CD4-positive, alpha-beta T cell treated with Interferon alpha-2 for 1 hour (primary cell): Measurements from ENCODE around the gene RTL3.

Experiments used
- DNase-seq, 2 donors: peaks; one replicate each; pipeline ENCODE4 v3.0.0-alpha.2; 2020 to 2022

RTL3 gene

GRCh38 chrX:78618987-78619386, 40.1 kb downstream of the RTL3 start:
- no peak for DNase-seq

DNA sequence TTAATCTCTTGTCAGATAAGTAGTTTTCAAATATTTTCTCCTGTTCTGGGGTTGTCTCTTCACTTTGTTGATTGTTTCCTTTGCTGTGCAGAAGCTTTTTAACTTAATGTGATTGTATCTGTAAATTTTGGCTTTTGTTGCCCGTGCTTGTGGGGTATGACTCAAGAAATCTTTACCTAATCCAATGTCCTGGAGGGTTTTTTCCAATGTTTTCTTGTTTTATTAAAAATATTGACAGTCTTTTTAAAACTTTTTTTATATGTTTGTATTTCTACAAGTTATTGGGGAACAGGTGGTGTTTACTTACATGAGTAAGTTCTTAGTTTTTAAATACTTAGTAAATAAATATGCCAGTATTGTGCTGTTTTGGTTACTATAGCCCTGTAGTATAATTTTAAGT, 44.9 kb downstream of the RTL3 start:
- DNase-seq: no peak
